ENCODE data around the gene NOL7. TPM values are rescaled to one million over a fixed set of nuclear protein-coding genes. Genes with fewer than 3 reads are reported as not detected.

NOL7 gene
- total and polyA plus RNA-seq, 2 donors from 2014 or later: 65.1 to 71.5 TPM

DNA sequence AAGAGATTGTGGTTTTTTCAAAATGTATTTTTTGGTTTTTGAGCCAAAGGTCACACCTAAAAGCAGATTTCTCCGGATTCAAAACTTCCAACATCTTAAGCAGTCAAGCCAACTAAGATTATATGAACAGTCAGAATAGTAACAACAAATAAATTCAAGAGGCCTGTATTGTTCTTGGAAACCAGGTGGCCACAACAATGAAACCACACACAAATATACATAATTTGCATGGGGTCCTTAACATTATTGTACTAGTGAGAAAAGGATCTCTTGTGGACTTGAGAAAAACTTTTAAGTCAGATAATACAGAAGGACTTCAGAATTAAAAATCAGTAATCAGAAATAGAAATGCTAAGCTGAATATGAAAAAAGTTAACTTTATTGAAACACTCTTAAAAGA, 40.6 kb downstream of the NOL7 start:
- no peaks in the 10 kb centered on the region for H3K9me3 ChIP-seq (ENCODE audit: control insufficient read depth in 2 of 3, insufficient read depth in 1 of 3, low read length in 3 of 3)
- FAIRE-seq (no peak), DNase-seq (no peak)
- no peaks in the 10 kb centered on the region for H3K27me3 ChIP-seq (ENCODE audit: control insufficient read depth, insufficient read depth, low read length)
- no peak overlapping the region for H3K27ac ChIP-seq (ENCODE audit: low read depth in 2 of 2, low read length in 2 of 2)
- intact Hi-C loops (cut with DNase I): no loop called here
- no peaks in the 10 kb centered on the region for H3K36me3 ChIP-seq (ENCODE audit: control insufficient read depth in 2 of 3, insufficient read depth in 3 of 3, low read length in 3 of 3)
- no peak overlapping the region for H3K9ac ChIP-seq (ENCODE audit: low read length in 3 of 3)
- TF ChIP-seq CTCF (IDR thresholded peaks at IDR 0.05; ENCODE audit: borderline replicate concordance, extremely low read depth, insufficient read depth): no peak
- no peaks in the 10 kb centered on the region for H3K4me1 ChIP-seq (ENCODE audit: control insufficient read depth in 2 of 3, insufficient read depth in 2 of 3, low read depth in 1 of 3, low read length in 3 of 3)
- H3K4me3 ChIP-seq (ENCODE audit: low read length in 3 of 3): no peak overlapping the region

DNA sequence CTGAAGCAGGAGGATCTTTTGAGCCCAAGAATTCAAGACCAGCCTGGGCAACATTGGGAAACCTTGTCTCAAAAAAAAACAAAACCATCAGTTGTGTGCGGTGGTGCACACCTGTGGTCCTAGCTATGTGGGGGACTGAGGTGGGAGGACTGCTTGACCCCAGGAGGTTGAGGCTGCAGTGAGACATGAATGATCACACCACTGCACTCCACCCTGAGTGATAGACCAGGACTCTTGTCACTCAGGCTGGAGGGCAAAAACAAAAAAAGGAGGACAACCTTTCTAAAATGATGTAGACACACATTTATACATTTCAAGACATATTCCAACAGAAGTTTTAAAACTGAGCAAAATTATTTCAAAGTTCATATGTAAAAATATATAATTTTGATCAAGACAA, 45.1 kb downstream of the NOL7 start:
- no peak for TF ChIP-seq CTCF (IDR thresholded peaks at IDR 0.05; ENCODE audit: borderline replicate concordance, extremely low read depth, insufficient read depth)
- no peaks in the 10 kb centered on the region for H3K27me3 ChIP-seq (ENCODE audit: control insufficient read depth, insufficient read depth, low read length)
- H3K9ac ChIP-seq (ENCODE audit: low read length in 3 of 3): no peak overlapping the region
- H3K9me3 ChIP-seq (ENCODE audit: control insufficient read depth in 2 of 3, insufficient read depth in 1 of 3, low read length in 3 of 3): no peaks in the 10 kb centered on the region
- intact Hi-C loops (cut with DNase I): no loop called here
- DNase-seq: no peak
- no peak overlapping the region for H3K4me3 ChIP-seq (ENCODE audit: low read length in 3 of 3)
- H3K36me3 ChIP-seq (ENCODE audit: control insufficient read depth in 2 of 3, insufficient read depth in 3 of 3, low read length in 3 of 3): no peaks in the 10 kb centered on the region
- no peak for FAIRE-seq
- no peaks in the 10 kb centered on the region for H3K4me1 ChIP-seq (ENCODE audit: control insufficient read depth in 2 of 3, insufficient read depth in 2 of 3, low read depth in 1 of 3, low read length in 3 of 3)
- H3K27ac ChIP-seq (ENCODE audit: low read depth in 2 of 2, low read length in 2 of 2): no peak overlapping the region

- Histone ChIP-seq H3K4me3 (ENCODE audit: low read length in 3 of 3) (no peak overlapping the region), H3K36me3 (ENCODE audit: control insufficient read depth in 2 of 3, insufficient read depth in 3 of 3, low read length in 3 of 3) (no peaks in the 10 kb centered on the region), H3K9ac (ENCODE audit: low read length in 3 of 3) (no peak overlapping the region), H3K27me3 (ENCODE audit: control insufficient read depth, insufficient read depth, low read length) (no peaks in the 10 kb centered on the region), H3K4me1 (ENCODE audit: control insufficient read depth in 2 of 3, insufficient read depth in 2 of 3, low read depth in 1 of 3, low read length in 3 of 3) (no peaks in the 10 kb centered on the region), H3K27ac (ENCODE audit: low read depth in 2 of 2, low read length in 2 of 2) (no peak overlapping the region), H3K9me3 (ENCODE audit: control insufficient read depth in 2 of 3, insufficient read depth in 1 of 3, low read length in 3 of 3) (no peaks in the 10 kb centered on the region)
- intact Hi-C loops (cut with DNase I): no loop called here
- TF ChIP-seq CTCF (IDR thresholded peaks at IDR 0.05; ENCODE audit: borderline replicate concordance, extremely low read depth, insufficient read depth): no peak
- no peak for FAIRE-seq
- DNase-seq: no peak
Measured at GRCh38 chr6:13660893-13661292, 45.8 kb downstream of the NOL7 start.

- no peaks in the 10 kb centered on the region for H3K9me3 ChIP-seq (ENCODE audit: control insufficient read depth in 2 of 3, insufficient read depth in 1 of 3, low read length in 3 of 3)
- intact Hi-C loops (cut with DNase I): no loop called here
- FAIRE-seq (no peak), DNase-seq (no peak)
- no peaks in the 10 kb centered on the region for H3K27me3 ChIP-seq (ENCODE audit: control insufficient read depth, insufficient read depth, low read length)
- H3K36me3 ChIP-seq (ENCODE audit: control insufficient read depth in 2 of 3, insufficient read depth in 3 of 3, low read length in 3 of 3): no peaks in the 10 kb centered on the region
- no peak for TF ChIP-seq CTCF (IDR thresholded peaks at IDR 0.05; ENCODE audit: borderline replicate concordance, extremely low read depth, insufficient read depth)
- H3K4me3 ChIP-seq (ENCODE audit: low read length in 3 of 3): no peak overlapping the region
- H3K4me1 ChIP-seq (ENCODE audit: control insufficient read depth in 2 of 3, insufficient read depth in 2 of 3, low read depth in 1 of 3, low read length in 3 of 3): no peaks in the 10 kb centered on the region
- H3K9ac ChIP-seq (ENCODE audit: low read length in 3 of 3): no peak overlapping the region
- no peak overlapping the region for H3K27ac ChIP-seq (ENCODE audit: low read depth in 2 of 2, low read length in 2 of 2)
Measured at GRCh38 chr6:13661647-13662046, 46.5 kb downstream of the NOL7 start.
